Choroid plexus epithelial cell (primary cell): ENCODE measurements around the gene CMTM1.

Experiments used
- DNase-seq: peaks from one replicate; pipeline ENCODE4 v3.0.0-alpha.2; 2010; ENCODE audit warnings: low read depth
- H3K4me3 ChIP-seq: 2 replicates; pipeline ENCODE4 v1.5.1; 2011; ENCODE audit warnings: low read depth, mild to moderate bottlenecking, control low read depth, low read length, moderate library complexity
- CTCF ChIP-seq: conservative IDR thresholded peaks from 2 replicates; pipeline ENCODE4 v1.5.1; 2011; ENCODE audit warnings: low read depth, mild to moderate bottlenecking, control low read depth, inconsistent platforms, low read length, moderate library complexity

Gene CMTM1

GRCh38 chr16:66574531-66574930 lies 8.3 kb downstream of the CMTM1 start:
- H3K4me3 ChIP-seq, result no peak overlapping the region
- TF ChIP-seq CTCF, result no peak
- DNase-seq, result no peak

DNA sequence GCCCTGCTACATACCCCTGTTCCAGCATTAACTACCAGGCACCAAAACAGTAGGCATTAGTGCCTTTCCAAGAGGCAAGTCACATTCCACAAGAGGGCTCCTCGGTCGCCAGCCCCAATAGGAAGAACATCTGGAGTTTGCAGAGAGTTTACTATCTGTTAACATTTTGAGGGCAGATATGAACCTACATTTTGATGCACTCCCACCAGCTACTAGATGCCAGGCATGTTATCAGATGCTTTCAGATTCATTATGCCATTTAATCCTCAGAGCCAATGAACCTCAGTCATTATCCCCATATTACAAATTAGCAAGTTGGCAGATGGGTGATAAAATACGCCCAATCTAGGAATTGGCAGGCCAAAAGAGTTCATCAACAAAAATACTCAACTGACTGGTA lies 8.8 kb downstream of the CMTM1 start:
- H3K4me3 ChIP-seq, result no peak overlapping the region
- no peak for TF ChIP-seq CTCF
- no peak for DNase-seq

DNA sequence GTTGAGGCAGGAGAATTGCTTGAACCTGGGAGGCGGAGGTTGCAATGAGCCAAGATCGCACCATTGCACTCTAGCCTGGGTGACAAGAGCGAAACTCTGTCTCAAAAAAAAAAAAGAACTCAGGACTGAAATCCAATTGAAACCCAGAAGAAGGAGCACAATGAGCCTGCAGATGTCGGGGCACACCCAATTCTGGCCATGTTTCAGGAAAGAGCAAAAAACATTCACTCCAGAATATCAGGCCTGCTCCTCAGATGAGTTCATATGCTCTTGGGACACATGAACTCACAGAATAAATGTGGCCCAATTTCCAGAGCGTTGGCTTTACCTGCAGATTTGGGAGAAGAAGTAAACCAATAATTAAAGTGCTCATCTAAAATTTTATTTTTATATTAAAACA lies 10.1 kb downstream of the CMTM1 start:
- TF ChIP-seq CTCF, result no peak
- DNase-seq, result no peak

GRCh38 chr16:66578651-66579531 lies 12.7 kb downstream of the CMTM1 start, which contains the start of gene CMTM2:
Gene CMTM2, plus strand, starts transcription at chr16:66579463. Its CDS starts 145 bp downstream, at chr16:66579608.
- DNase-seq, result peak; percentile 30
- peak within 1 kb of the TSS; percentile 37 for H3K4me3 ChIP-seq
- no peak for TF ChIP-seq CTCF

More for the DNA sequence above, 10.1 kb downstream of the CMTM1 start:
- no peak overlapping the region for H3K4me3 ChIP-seq

- peak; percentile 50 for TF ChIP-seq CTCF
- DNase-seq, result peak; percentile 87
These were observed 14.5 kb downstream of the CMTM1 start for GRCh38 chr16:66580605-66581209.

GRCh38 chr16:66581246-66581952 lies 15.2 kb downstream of the CMTM1 start:
- H3K4me3 ChIP-seq, result no peak overlapping the region
- DNase-seq, result peak; percentile 44
- TF ChIP-seq CTCF, result no peak

More at GRCh38 chr16:66580605-66581209, 14.5 kb downstream of the CMTM1 start:
- H3K4me3 ChIP-seq, result no peak overlapping the region
